GM12891 (cell line): ENCODE results near the gene NCKAP5.

ENCODE experiments used
- DNase-seq: peaks from one replicate; pipeline ENCODE4 v3.0.0; 2011; ENCODE audit warnings: low spot score; ENCODE audit not compliant: insufficient read length
- FAIRE-seq: peaks from 2 replicates; lab custom pipeline; 2011; peaks lifted over from hg19 to GRCh38; lab: Jason Lieb, UNC
- PAX5 ChIP-seq: IDR thresholded peaks from 2 replicates; pipeline ENCODE4 v1.6.1; 2011; ENCODE audit warnings: low read length, moderate library complexity, mild to moderate bottlenecking; ENCODE audit not compliant: insufficient read depth, severe bottlenecking
- POLR2A ChIP-seq: IDR thresholded peaks from 2 replicates; pipeline ENCODE4 v1.6.1; 2011; ENCODE audit warnings: low read depth, low read length, control low read depth
- POLR2AphosphoS5 ChIP-seq: IDR thresholded peaks from 2 replicates; pipeline ENCODE4 v1.6.1; 2011; ENCODE audit warnings: low read depth, low read length, control low read depth
- POU2F2 ChIP-seq: IDR thresholded peaks from 2 replicates; pipeline ENCODE4 v1.6.1; 2011; ENCODE audit warnings: low read depth, mild to moderate bottlenecking, control low read depth, low read length, moderate library complexity
- SPI1 ChIP-seq: IDR thresholded peaks from 2 replicates; pipeline ENCODE4 v1.6.1; 2011; ENCODE audit warnings: low read depth, low read length, control low read depth
- TAF1 ChIP-seq: IDR thresholded peaks from 2 replicates; pipeline ENCODE4 v1.6.1; 2011; ENCODE audit warnings: low read depth, low read length, control low read depth

Gene NCKAP5

DNA sequence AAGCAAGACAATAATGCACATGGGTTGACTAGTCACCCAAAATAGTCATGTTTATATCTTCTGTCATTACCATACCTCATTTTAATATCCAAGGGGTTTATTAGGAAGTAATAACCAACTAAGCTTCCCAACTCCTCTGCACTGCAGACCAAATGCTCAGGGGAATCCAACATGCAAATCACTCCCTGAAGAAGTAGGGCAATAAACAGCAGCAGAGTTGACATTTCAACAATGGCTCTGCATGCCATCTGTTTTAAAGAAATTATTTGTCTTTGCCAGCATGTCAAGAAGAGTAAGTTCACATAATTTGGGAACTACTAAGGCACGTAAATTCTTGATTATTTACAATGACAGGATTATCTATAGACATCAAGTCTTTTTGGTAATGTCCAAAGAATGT lies 813.9 kb downstream of the NCKAP5 start:
- TF ChIP-seq PAX5 (no peak), POU2F2 (no peak), POLR2A (no peak), TAF1 (no peak), POLR2AphosphoS5 (no peak), SPI1 (no peak)
- DNase-seq (no peak), FAIRE-seq (no peak)

DNA sequence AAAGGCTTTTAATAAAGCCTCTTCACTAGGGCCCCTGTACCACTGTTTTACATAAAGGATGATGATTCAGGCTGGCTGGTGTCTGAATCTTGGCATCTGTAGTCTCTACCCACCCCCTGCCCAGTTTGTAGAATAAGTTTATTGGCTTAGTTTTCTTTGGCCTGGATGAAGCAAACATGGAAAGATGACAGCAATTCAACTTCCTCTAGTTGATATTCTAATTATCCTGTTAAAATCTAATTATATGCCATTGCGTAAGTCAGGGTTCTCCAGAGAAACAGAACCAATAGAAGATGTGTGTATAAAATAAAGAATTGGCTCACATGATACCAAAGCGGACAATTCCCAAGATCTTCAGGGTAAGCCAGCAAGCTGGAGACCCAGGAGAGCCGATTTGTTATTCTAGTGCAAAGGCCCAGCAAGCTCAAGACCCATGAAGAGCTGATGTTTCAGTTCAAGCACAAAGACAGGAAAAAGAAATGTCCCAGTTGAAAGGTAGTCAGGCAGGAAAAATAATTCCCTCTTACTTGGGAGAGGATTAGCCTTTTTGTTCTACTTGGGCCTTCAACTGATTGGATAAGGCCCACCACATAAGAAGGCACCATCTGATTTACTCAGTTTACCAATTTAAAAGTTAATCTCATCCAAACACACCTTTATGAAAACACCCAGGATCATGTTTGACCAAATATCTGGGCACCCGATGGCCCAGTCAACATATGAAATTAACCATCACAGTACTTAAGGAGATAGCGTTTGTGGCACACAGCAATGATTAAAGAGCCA lies 815.6 kb downstream of the NCKAP5 start:
- no peak for FAIRE-seq
- TF ChIP-seq POLR2AphosphoS5 (no peak), POLR2A (no peak), TAF1 (no peak), PAX5 (no peak), SPI1 (no peak), POU2F2 (no peak)
- DNase-seq = no peak

DNA sequence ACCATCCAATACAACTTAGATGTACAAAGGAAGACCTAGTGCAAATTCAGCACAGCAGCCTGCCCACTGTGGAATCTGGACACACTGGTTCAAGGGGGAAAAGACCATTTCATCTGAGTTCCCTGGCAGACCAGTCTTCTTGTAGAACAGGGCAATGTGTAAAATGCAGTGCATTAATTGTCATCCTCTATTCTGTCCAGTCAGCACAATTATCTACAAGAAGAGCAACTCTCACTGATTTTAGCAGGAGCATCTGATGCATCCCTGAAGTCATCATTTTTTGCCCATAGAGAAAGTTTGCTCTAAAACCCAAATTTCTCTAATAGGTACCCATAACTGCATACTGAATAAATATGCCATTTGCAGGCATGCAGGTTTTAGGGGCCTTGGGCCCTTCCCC lies 816.4 kb downstream of the NCKAP5 start:
- DNase-seq = no peak
- no peak for FAIRE-seq
- no peak for TF ChIP-seq POLR2A
- no peak for TF ChIP-seq PAX5
- TF ChIP-seq SPI1 = no peak
- no peak for TF ChIP-seq TAF1
- TF ChIP-seq POLR2AphosphoS5 = no peak
- no peak for TF ChIP-seq POU2F2

DNA sequence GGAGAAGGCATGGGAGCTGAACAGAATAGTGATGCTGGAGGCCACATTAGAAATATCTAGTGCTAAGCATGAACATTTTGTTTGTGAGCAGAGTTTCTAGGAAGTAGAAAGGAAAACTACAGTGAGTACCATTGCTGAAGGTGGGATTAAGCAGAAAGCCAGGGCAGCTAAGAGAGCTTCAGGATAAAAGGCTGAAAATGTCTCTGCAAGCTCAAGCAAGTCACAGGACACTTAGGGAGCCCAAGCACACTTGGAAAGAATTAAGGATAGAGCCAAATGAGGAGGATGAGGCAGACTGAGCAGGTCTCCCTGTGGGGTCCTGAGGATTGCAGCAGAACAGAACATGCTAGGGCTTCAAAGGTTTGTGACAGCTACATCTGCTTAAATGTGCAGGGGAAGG lies 817.7 kb downstream of the NCKAP5 start:
- FAIRE-seq = no peak
- no peak for DNase-seq
- TF ChIP-seq SPI1 = no peak
- no peak for TF ChIP-seq POLR2AphosphoS5
- no peak for TF ChIP-seq PAX5
- TF ChIP-seq POLR2A = no peak
- no peak for TF ChIP-seq TAF1
- TF ChIP-seq POU2F2 = no peak

DNA sequence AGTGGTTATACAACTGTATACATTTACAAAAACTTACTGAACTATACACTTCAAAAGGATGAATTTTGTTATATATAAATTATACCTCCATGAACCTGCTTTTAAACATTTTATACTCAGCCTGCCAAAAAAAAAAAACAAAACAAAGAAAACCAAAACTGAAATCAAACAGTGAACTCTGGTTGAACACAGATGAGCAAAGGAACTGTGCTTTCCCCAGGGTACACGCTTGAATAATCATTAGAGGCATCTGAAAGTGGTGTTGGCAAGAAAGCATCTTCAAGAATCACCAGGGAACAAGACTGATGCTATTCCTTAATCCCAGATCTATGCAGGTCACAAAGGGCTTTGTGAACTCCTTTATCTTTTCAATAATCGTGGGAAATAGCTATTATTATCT lies 821.2 kb downstream of the NCKAP5 start:
- DNase-seq (no peak), FAIRE-seq (no peak)
- TF ChIP-seq POU2F2 (no peak), TAF1 (no peak), POLR2AphosphoS5 (no peak), POLR2A (no peak), PAX5 (no peak), SPI1 (no peak)

DNA sequence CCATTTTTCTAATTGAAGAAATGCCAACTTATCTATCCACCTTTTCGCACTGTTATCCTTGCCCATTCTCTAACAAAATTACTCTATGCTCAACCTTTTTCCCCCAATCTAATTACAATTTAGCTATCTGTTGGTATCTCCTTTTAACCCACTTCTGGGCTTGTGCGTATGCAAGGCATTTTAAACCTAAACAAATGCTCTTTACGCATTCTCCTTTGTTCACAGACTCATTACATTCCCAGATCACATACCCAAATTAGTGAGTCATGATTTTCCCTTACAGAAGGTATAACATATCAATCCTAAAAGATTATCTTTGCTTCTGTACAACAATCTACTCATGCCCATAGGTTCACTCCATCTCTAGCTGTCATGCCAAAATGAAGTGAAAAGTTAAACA lies 826.5 kb downstream of the NCKAP5 start:
- TF ChIP-seq POLR2A = no peak
- TF ChIP-seq TAF1 = no peak
- TF ChIP-seq SPI1 = no peak
- no peak for TF ChIP-seq POLR2AphosphoS5
- TF ChIP-seq POU2F2 = no peak
- no peak for TF ChIP-seq PAX5
- DNase-seq = no peak
- FAIRE-seq = no peak

DNA sequence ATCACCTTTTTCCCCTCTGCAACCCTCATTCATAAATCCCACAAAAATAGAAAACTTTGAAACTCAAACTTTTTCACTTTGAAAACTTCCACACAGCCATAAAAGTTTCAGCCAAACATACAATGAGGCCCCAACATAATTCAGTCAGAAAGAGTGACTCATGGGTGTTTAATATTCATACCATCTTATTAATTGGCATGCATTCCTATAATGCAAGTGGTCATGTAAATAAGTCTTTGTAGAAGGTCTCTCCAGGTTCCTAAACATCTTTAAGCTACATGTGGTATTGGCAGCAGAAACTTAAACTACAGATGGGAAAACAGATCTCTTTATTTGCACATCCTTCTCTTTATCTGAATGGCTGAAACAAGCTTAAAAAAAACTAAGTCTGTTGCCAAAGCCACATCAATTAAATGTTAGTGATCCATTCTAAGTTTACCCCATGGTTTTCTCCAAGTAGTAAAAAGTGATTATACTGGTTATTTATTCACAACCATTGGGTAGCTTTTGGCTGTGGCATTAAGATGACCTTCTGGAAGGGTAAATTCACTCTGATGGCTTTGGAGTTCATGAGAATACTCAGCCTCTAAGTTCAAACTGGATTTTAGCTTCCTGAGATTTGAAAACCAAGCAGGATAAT lies 828.1 kb downstream of the NCKAP5 start:
- FAIRE-seq (no peak), DNase-seq (no peak)
- no peak for TF ChIP-seq POU2F2
- TF ChIP-seq PAX5 = no peak
- no peak for TF ChIP-seq TAF1
- TF ChIP-seq POLR2AphosphoS5 = no peak
- no peak for TF ChIP-seq SPI1
- TF ChIP-seq POLR2A = no peak

DNA sequence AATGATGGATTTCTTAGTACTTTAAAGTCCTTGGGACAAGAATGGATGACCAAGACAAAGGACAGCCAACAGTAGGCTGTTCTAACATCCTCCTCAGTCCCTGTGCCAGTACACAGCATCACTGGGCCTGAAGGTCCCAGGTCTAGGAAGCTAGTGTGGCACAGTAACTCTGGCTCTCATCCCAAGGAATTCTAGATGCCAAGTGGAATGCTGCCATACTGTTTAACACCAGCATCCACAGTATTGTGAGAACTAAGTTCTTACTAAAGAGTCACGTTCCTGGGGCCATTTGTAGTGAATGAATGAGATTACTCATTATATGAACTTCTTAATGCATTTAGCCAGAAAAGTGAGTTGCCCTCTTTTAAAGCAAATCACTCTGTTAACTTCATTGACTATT lies 830.0 kb downstream of the NCKAP5 start:
- DNase-seq = no peak
- no peak for FAIRE-seq
- TF ChIP-seq POLR2AphosphoS5 = no peak
- TF ChIP-seq POU2F2 = no peak
- TF ChIP-seq PAX5 = no peak
- no peak for TF ChIP-seq POLR2A
- no peak for TF ChIP-seq TAF1
- TF ChIP-seq SPI1 = no peak

DNA sequence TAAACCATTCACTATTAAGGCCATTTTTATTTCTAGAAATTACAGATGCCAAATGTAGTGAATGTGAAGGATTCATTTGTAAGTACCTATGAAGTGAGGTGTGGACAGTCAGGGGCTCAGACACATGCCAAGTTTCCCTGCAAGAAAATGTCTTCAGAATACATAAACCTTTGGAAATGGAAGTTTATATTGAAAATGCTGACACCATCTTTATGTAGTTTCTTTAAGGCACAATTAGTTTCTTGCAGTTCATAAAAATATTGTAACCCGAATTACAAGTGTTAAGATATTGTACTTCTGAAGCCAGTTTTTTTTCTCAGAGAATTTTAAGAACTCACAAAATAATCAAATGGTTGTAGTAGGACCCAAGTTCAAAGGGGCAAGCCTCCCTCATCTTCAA lies 832.2 kb downstream of the NCKAP5 start:
- no peak for TF ChIP-seq SPI1
- no peak for TF ChIP-seq TAF1
- FAIRE-seq = no peak
- DNase-seq = no peak
